Left ventricle myocardium inferior (tissue), 1 donor: ENCODE results near the gene FHAD1. TPM values are rescaled to one million over a fixed set of nuclear protein-coding genes. Genes with fewer than 3 reads are reported as not detected.

Experiments used
- DNase-seq: peaks from one replicate; pipeline ENCODE4 v3.0.0-alpha.2; 2020
- H3K27ac ChIP-seq: fragments of 200-600 bp; replicated peaks from 2 replicates; pipeline ENCODE4 v1.8.0; 2021
- H3K27me3 ChIP-seq: fragments of 200-600 bp; 2 replicates; pipeline ENCODE4 v1.8.0; 2021; ENCODE audit warnings: low read depth
- H3K36me3 ChIP-seq: fragments of 200-600 bp; 2 replicates; pipeline ENCODE4 v1.8.0; 2021
- H3K4me1 ChIP-seq: fragments of 200-600 bp; 2 replicates; pipeline ENCODE4 v1.8.0; 2021
- H3K4me3 ChIP-seq: fragments of 200-600 bp; 2 replicates; pipeline ENCODE4 v1.8.0; 2021; ENCODE audit warnings: mild to moderate bottlenecking, moderate library complexity
- H3K9me3 ChIP-seq: fragments of 200-600 bp; replicated peaks from 2 replicates; pipeline ENCODE4 v1.8.0; 2021
- CTCF ChIP-seq: fragments of 200-600 bp; IDR thresholded peaks from 2 replicates; pipeline ENCODE4 v1.8.0; 2021; ENCODE audit warnings: antibody characterized with exemption, mild to moderate bottlenecking, borderline replicate concordance
- intact Hi-C: fragments of 100-400 bp; cut with micrococcal nuclease; formaldehyde crosslinking; loops from one replicate; pipeline ENCODE4 v1.11.0; 2022
- total RNA-seq: library from RNA; stranded (reverse); fragmentation: NEBNext Ultra II Directional; extraction: Animal tissue kit (Norgen Biotek cat#: 25700); gene quantifications from one replicate; pipeline ENCODE4 v1.2.1, GENCODE V29; 2021
- donor health status: DM: no; HTN: yes; CAD: no; lungs with severe emphysema.

FHAD1 gene
- total RNA-seq, 1 donor from 2014 or later = not detected

GRCh38 chr1:15310544-15310943 is 63.5 kb downstream of the FHAD1 start:
- no peaks in the 10 kb centered on the region for H3K27me3 ChIP-seq
- no peaks in the 10 kb centered on the region for H3K4me1 ChIP-seq
- H3K9me3 ChIP-seq = no peaks in the 10 kb centered on the region
- H3K4me3 ChIP-seq = no peak overlapping the region
- no peak for TF ChIP-seq CTCF
- DNase-seq = no peak
- no peak overlapping the region for H3K27ac ChIP-seq
- intact Hi-C loops = no loop called here
- no peaks in the 10 kb centered on the region for H3K36me3 ChIP-seq

DNA sequence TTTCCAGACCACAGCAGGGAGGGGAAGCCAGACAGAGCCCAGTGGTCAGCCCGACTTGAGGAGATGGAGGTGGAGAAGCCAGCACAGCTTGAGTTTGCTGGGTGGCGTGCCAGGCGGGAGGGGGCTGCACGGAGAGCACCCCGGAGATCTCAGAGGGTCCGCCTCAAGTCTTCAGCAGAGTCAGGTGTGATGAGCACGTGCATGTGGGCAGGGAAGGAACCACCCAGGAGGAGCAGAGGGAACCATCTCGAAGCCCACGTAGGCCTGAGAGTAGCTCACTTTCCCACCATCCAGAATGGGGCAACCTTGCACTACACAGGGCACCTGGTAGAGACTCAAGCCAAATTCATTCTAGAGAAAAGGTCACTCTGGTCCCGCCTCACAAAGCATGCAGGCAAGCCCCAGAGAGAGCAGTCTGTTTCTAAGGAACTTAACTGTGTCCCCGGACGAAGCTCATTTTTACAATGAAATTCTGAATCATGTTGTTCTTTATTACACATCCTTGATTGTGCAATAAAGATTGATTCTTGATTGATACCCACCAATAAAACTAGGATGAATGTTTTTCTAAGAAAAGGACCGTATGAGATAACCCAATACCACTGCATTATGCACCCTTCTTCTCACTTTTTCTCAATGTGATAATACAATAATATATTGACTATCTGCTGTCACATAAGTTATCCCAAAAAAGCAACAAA is 64.2 kb downstream of the FHAD1 start:
- H3K27me3 ChIP-seq = no peaks in the 10 kb centered on the region

DNA sequence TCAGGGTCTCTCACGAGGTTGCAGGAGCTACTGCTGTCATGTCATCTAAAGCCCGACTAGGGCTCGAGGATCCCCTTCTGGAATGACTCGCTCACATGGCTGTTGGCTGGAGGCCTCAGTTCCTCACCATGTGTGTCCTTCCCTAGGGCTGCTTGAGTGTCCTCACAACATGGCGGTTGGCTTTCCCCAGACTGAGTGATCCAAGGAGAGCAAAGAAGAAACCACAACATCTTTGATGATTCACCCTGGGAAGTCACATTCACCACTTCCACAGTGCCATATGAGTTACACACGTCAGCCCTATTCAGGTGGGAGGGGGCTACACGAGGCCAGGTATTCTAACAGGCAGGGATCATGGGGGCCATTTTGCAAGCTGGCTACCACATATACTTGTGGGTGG is 64.9 kb downstream of the FHAD1 start:
- TF ChIP-seq CTCF = no peak
- no peaks in the 10 kb centered on the region for H3K27me3 ChIP-seq
- intact Hi-C loops = no loop called here
- no peaks in the 10 kb centered on the region for H3K9me3 ChIP-seq
- H3K27ac ChIP-seq = no peak overlapping the region
- no peaks in the 10 kb centered on the region for H3K36me3 ChIP-seq
- H3K4me1 ChIP-seq = no peaks in the 10 kb centered on the region
- no peak for DNase-seq
- H3K4me3 ChIP-seq = no peak overlapping the region

More for the DNA sequence above, 64.2 kb downstream of the FHAD1 start:
- no peak for TF ChIP-seq CTCF
- Histone ChIP-seq H3K27ac (no peak overlapping the region), H3K36me3 (no peaks in the 10 kb centered on the region), H3K9me3 (no peaks in the 10 kb centered on the region), H3K4me3 (no peak overlapping the region), H3K4me1 (no peaks in the 10 kb centered on the region)
- intact Hi-C loops = no loop called here
- DNase-seq = no peak

DNA sequence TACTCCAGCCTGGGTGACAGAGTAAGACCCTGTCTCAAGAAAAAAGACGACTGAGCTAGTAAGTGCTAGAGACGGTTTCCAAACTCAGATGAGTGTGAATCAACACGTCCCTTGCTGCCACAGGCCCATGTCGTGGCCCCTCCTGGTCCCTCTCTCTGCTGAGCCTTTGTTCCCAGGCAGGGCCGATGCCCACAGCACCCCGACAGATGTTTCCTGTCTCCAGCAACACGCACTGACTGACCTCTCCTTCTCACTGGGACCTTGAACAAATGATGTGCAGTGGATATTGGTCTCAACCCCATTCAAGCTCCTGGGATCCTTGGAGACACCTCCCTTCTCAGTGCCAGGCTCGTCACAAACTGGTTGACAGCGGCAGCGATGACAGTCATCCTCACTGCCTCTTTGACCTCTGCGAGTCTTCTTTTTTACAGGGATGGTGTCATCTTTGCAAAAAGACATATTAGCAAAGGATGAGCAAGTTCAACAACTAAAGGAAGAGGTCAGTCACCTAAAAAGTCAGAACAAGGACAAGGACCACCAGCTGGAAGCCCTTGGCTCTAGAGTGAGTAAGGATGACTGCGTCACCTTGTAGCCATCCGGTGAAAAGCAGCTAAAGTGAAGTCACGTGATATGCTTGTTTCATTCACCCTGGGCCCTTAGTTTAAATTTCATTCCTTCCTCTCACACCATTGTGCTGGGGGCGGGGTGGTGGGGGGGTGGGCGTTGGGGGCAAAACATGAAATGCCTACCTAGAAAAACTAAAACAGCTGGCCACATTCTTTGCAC is 65.8 kb downstream of the FHAD1 start:
- no peaks in the 10 kb centered on the region for H3K9me3 ChIP-seq
- intact Hi-C loops = no loop called here
- DNase-seq = no peak
- no peaks in the 10 kb centered on the region for H3K27me3 ChIP-seq
- H3K27ac ChIP-seq = no peak overlapping the region
- no peaks in the 10 kb centered on the region for H3K36me3 ChIP-seq
- H3K4me1 ChIP-seq = no peaks in the 10 kb centered on the region
- TF ChIP-seq CTCF = no peak
- H3K4me3 ChIP-seq = no peak overlapping the region

GRCh38 chr1:15314328-15315281 is 67.6 kb downstream of the FHAD1 start:
- Histone ChIP-seq H3K4me3 (no peak overlapping the region), H3K36me3 (no peaks in the 10 kb centered on the region), H3K27ac (no peak overlapping the region), H3K27me3 (no peaks in the 10 kb centered on the region), H3K4me1 (no peaks in the 10 kb centered on the region), H3K9me3 (peaks cover under 1% of the 10 kb centered on the region)
- intact Hi-C loops = no loop called here
- no peak for DNase-seq
- TF ChIP-seq CTCF = no peak
